Naive B cell (primary cell): Measurements from ENCODE around the gene HLF. TPM values are rescaled to one million over a fixed set of nuclear protein-coding genes. Genes with fewer than 3 reads are reported as not detected.
A peak's percentile ranks its signal among the peaks of the same experiment; 100 is the strongest.

Experiments used
- ATAC-seq, 2 donors: fragments of 150-1000 bp; cut with Tn5 transposase; 2 replicates each; pipeline ENCODE4 v1.10.0; 2021; ENCODE audit warnings: low read depth in 2 of 2, mild to moderate bottlenecking in 2 of 2, moderate library complexity in 2 of 2
- DNase-seq: peaks from one replicate; pipeline ENCODE4 v3.0.0; 2022
- H3K27ac Mint-ChIP-seq, 6 donors: one replicate each; pipeline ENCODE4 v1.8.0; 2020 to 2022; ENCODE audit warnings: mild to moderate bottlenecking in 6 of 6, mixed read lengths in 6 of 6, moderate library complexity in 5 of 6, inconsistent platforms in 2 of 6
- H3K27me3 Mint-ChIP-seq, 3 donors: one replicate each; pipeline ENCODE4 v1.8.0; 2021 to 2022; ENCODE audit warnings: mixed read lengths in 3 of 3, mild to moderate bottlenecking in 1 of 3
- H3K36me3 Mint-ChIP-seq, 2 donors: one replicate each; pipeline ENCODE4 v1.8.0; 2020 to 2022; ENCODE audit warnings: mixed read lengths in 2 of 2, inconsistent platforms in 1 of 2, mild to moderate bottlenecking in 1 of 2
- H3K4me1 Mint-ChIP-seq, 3 donors: one replicate each; pipeline ENCODE4 v1.8.0; 2020 to 2022; ENCODE audit warnings: mixed read lengths in 3 of 3, inconsistent platforms in 1 of 3, mild to moderate bottlenecking in 1 of 3, moderate library complexity in 1 of 3
- H3K4me3 Mint-ChIP-seq, 8 donors: one replicate each; pipeline ENCODE4 v1.8.0; 2020 to 2022; ENCODE audit warnings: mild to moderate bottlenecking in 8 of 8, mixed read lengths in 8 of 8, moderate library complexity in 8 of 8, inconsistent platforms in 2 of 8
- H3K9me3 Mint-ChIP-seq, 7 donors: one replicate each; pipeline ENCODE4 v1.8.0; 2020 to 2022; ENCODE audit warnings: mixed read lengths in 7 of 7, mild to moderate bottlenecking in 5 of 7, inconsistent platforms in 2 of 7, moderate library complexity in 1 of 7
- polyA plus RNA-seq, 6 donors: library from polyadenylated mRNA; unstranded; fragments of 300-500 nt; fragmentation: Illumina TruSeq; gene quantifications; one replicate each; pipeline ENCODE4 v1.2.3, GENCODE V29; 2021; ENCODE audit warnings: low read depth in 6 of 6

HLF gene
- polyA plus RNA-seq: not detected

- H3K9me3 Mint-ChIP-seq: peaks cover 0 to 16% (median 9%) of the 10 kb centered on the region in 7 donors
- H3K27ac Mint-ChIP-seq: peak within 1 kb of the TSS in 2 of 6 donors; percentile 61 to 65
- peaks cover 71 to 90% (median 83%) of the 10 kb centered on the region in 3 donors for H3K27me3 Mint-ChIP-seq
- H3K36me3 Mint-ChIP-seq: peaks cover 0 to 4% of the 10 kb centered on the region in 2 donors
- peaks cover 11 to 22% (median 14%) of the 10 kb centered on the region in 3 donors for H3K4me1 Mint-ChIP-seq
- ATAC-seq (peak; percentile 93 to 95), DNase-seq (peak; percentile 54)
- peak within 1 kb of the TSS; percentile 19 to 89 (median 76) for H3K4me3 Mint-ChIP-seq
These were observed at the start of gene HLF for GRCh38 chr17:55264645-55265298. HLF (plus strand) TSS chr17:55264960; CDS start chr17:55265485, 525 bp downstream.

- Mint-ChIP-seq H3K36me3 (no peaks in the 10 kb centered on the region), H3K9me3 (peaks cover 0 to 5% (median 0%) of the 10 kb centered on the region in 7 donors), H3K27me3 (peaks cover 10 to 30% (median 18%) of the 10 kb centered on the region in 3 donors), H3K27ac (no peak overlapping the region), H3K4me3 (no peak overlapping the region), H3K4me1 (no peaks in the 10 kb centered on the region)
- DNase-seq: no peak
- ATAC-seq: no peak
These were observed 49.0 kb upstream of the HLF start for GRCh38 chr17:55215711-55216110.

GRCh38 chr17:55216888-55217287, 47.9 kb upstream of the HLF start:
- peaks cover 0 to 5% (median 0%) of the 10 kb centered on the region in 7 donors for H3K9me3 Mint-ChIP-seq
- no peak for ATAC-seq
- H3K27me3 Mint-ChIP-seq: peaks cover 12 to 30% (median 18%) of the 10 kb centered on the region in 3 donors
- H3K36me3 Mint-ChIP-seq: no peaks in the 10 kb centered on the region
- H3K27ac Mint-ChIP-seq: no peak overlapping the region
- H3K4me3 Mint-ChIP-seq: no peak overlapping the region
- no peaks in the 10 kb centered on the region for H3K4me1 Mint-ChIP-seq
- DNase-seq: no peak

- ATAC-seq (no peak), DNase-seq (no peak)
- Mint-ChIP-seq H3K27ac (no peak overlapping the region), H3K9me3 (peaks cover 0 to 5% (median 0%) of the 10 kb centered on the region in 7 donors), H3K4me1 (no peaks in the 10 kb centered on the region), H3K36me3 (no peaks in the 10 kb centered on the region), H3K4me3 (no peak overlapping the region), H3K27me3 (peaks cover 19 to 30% (median 25%) of the 10 kb centered on the region in 3 donors)
These were observed 45.3 kb upstream of the HLF start for GRCh38 chr17:55219459-55219858.

- Mint-ChIP-seq H3K36me3 (no peaks in the 10 kb centered on the region), H3K27ac (no peak overlapping the region), H3K27me3 (peaks cover 19 to 31% (median 28%) of the 10 kb centered on the region in 3 donors), H3K9me3 (peaks cover 0 to 5% (median 0%) of the 10 kb centered on the region in 7 donors), H3K4me3 (no peak overlapping the region), H3K4me1 (no peaks in the 10 kb centered on the region)
- no peak for ATAC-seq
- DNase-seq: no peak
These were observed 44.8 kb upstream of the HLF start for GRCh38 chr17:55219934-55220333.

GRCh38 chr17:55223524-55223923, 41.2 kb upstream of the HLF start:
- H3K36me3 Mint-ChIP-seq: no peaks in the 10 kb centered on the region

GRCh38 chr17:55224746-55225145, 40.0 kb upstream of the HLF start:
- Mint-ChIP-seq H3K4me3 (no peak overlapping the region), H3K36me3 (no peaks in the 10 kb centered on the region), H3K4me1 (no peaks in the 10 kb centered on the region), H3K27ac (no peak overlapping the region), H3K9me3 (peaks cover 0 to 6% (median 2%) of the 10 kb centered on the region in 7 donors), H3K27me3 (peaks cover 36 to 42% (median 36%) of the 10 kb centered on the region in 3 donors)
- ATAC-seq: no peak
- no peak for DNase-seq

More at GRCh38 chr17:55223524-55223923, 41.2 kb upstream of the HLF start:
- Mint-ChIP-seq H3K4me3 (peak overlapping the region in 1 of 8 donors; percentile 17), H3K27me3 (peaks cover 28 to 39% (median 36%) of the 10 kb centered on the region in 3 donors), H3K9me3 (peaks cover 0 to 6% (median 0%) of the 10 kb centered on the region in 7 donors), H3K27ac (no peak overlapping the region), H3K4me1 (no peaks in the 10 kb centered on the region)
- DNase-seq (no peak), ATAC-seq (no peak)

GRCh38 chr17:55225237-55225636, 39.5 kb upstream of the HLF start:
- H3K9me3 Mint-ChIP-seq: peaks cover 0 to 6% (median 2%) of the 10 kb centered on the region in 7 donors
- no peak overlapping the region for H3K4me3 Mint-ChIP-seq
- no peak overlapping the region for H3K27ac Mint-ChIP-seq
- DNase-seq: no peak
- H3K36me3 Mint-ChIP-seq: no peaks in the 10 kb centered on the region
- no peaks in the 10 kb centered on the region for H3K4me1 Mint-ChIP-seq
- no peak for ATAC-seq
- peaks cover 40 to 47% (median 41%) of the 10 kb centered on the region in 3 donors for H3K27me3 Mint-ChIP-seq

- H3K4me1 Mint-ChIP-seq: no peaks in the 10 kb centered on the region
- DNase-seq (no peak), ATAC-seq (no peak)
- H3K4me3 Mint-ChIP-seq: no peak overlapping the region
- no peaks in the 10 kb centered on the region for H3K36me3 Mint-ChIP-seq
- H3K27ac Mint-ChIP-seq: no peak overlapping the region
- peaks cover 2 to 10% (median 4%) of the 10 kb centered on the region in 7 donors for H3K9me3 Mint-ChIP-seq
- H3K27me3 Mint-ChIP-seq: peaks cover 35 to 47% (median 46%) of the 10 kb centered on the region in 3 donors
These were observed 36.0 kb upstream of the HLF start for GRCh38 chr17:55228683-55229192.

GRCh38 chr17:55229276-55229675, 35.5 kb upstream of the HLF start:
- H3K36me3 Mint-ChIP-seq: no peaks in the 10 kb centered on the region
- ATAC-seq (no peak), DNase-seq (no peak)
- H3K27ac Mint-ChIP-seq: no peak overlapping the region
- H3K9me3 Mint-ChIP-seq: peaks cover 4 to 10% (median 4%) of the 10 kb centered on the region in 7 donors
- no peak overlapping the region for H3K4me3 Mint-ChIP-seq
- H3K4me1 Mint-ChIP-seq: no peaks in the 10 kb centered on the region
- H3K27me3 Mint-ChIP-seq: peaks cover 35 to 50% (median 46%) of the 10 kb centered on the region in 3 donors

GRCh38 chr17:55230716-55231115, 34.0 kb upstream of the HLF start:
- DNase-seq (no peak), ATAC-seq (no peak)
- Mint-ChIP-seq H3K4me1 (no peaks in the 10 kb centered on the region), H3K9me3 (peaks cover 4 to 10% (median 4%) of the 10 kb centered on the region in 7 donors), H3K27ac (peak overlapping the region in 1 of 6 donors; percentile 8), H3K27me3 (peaks cover 31 to 44% (median 38%) of the 10 kb centered on the region in 3 donors), H3K36me3 (no peaks in the 10 kb centered on the region), H3K4me3 (no peak overlapping the region)

GRCh38 chr17:55233840-55234239, 30.9 kb upstream of the HLF start:
- no peak for DNase-seq
- H3K9me3 Mint-ChIP-seq: peaks cover 3 to 6% (median 4%) of the 10 kb centered on the region in 7 donors
- H3K36me3 Mint-ChIP-seq: no peaks in the 10 kb centered on the region
- ATAC-seq: no peak
- no peak overlapping the region for H3K27ac Mint-ChIP-seq
- H3K4me1 Mint-ChIP-seq: peaks cover 6 to 14% (median 11%) of the 10 kb centered on the region in 3 donors
- H3K27me3 Mint-ChIP-seq: peaks cover 22 to 44% (median 33%) of the 10 kb centered on the region in 3 donors
- H3K4me3 Mint-ChIP-seq: no peak overlapping the region

GRCh38 chr17:55236316-55236715, 28.4 kb upstream of the HLF start:
- ATAC-seq (no peak), DNase-seq (no peak)
- Mint-ChIP-seq H3K4me3 (no peak overlapping the region), H3K9me3 (peaks cover 2 to 6% (median 4%) of the 10 kb centered on the region in 7 donors), H3K4me1 (peaks cover 10 to 17% (median 15%) of the 10 kb centered on the region in 3 donors), H3K36me3 (no peaks in the 10 kb centered on the region), H3K27ac (no peak overlapping the region), H3K27me3 (peaks cover 26 to 44% (median 37%) of the 10 kb centered on the region in 3 donors)

GRCh38 chr17:55237268-55237667, 27.5 kb upstream of the HLF start:
- H3K9me3 Mint-ChIP-seq: peaks cover 2 to 12% (median 9%) of the 10 kb centered on the region in 7 donors
- DNase-seq (no peak), ATAC-seq (peak; percentile 27 to 42)
- peaks cover 5 to 7% of the 10 kb centered on the region in 2 donors for H3K36me3 Mint-ChIP-seq
- no peak overlapping the region for H3K27ac Mint-ChIP-seq
- H3K27me3 Mint-ChIP-seq: peaks cover 34 to 53% (median 43%) of the 10 kb centered on the region in 3 donors
- H3K4me1 Mint-ChIP-seq: peaks cover 10 to 17% (median 15%) of the 10 kb centered on the region in 3 donors
- H3K4me3 Mint-ChIP-seq: peak overlapping the region in 6 of 8 donors; percentile 7 to 77 (median 62)
